Muscle of leg (tissue), 11 donors: ENCODE results near the gene ALDH5A1. TPM values are rescaled to one million over a fixed set of nuclear protein-coding genes. Genes with fewer than 3 reads are reported as not detected.

Experiments used
- DNase-seq: peaks from one replicate; pipeline ENCODE4 v3.0.0; 2013
- H3K27ac ChIP-seq: one replicate; pipeline ENCODE4 v1.5.1; 2013; ENCODE audit warnings: mild to moderate bottlenecking, low read length, control low read depth
- H3K27me3 ChIP-seq: one replicate; pipeline ENCODE4 v1.6.1; 2013; ENCODE audit warnings: low read length; ENCODE audit not compliant: control insufficient read depth, insufficient read depth
- H3K36me3 ChIP-seq: one replicate; pipeline ENCODE4 v1.6.1; 2013; ENCODE audit warnings: low read length; ENCODE audit not compliant: control insufficient read depth, insufficient read depth
- H3K4me1 ChIP-seq: one replicate; pipeline ENCODE4 v1.6.1; 2013; ENCODE audit warnings: low read length; ENCODE audit not compliant: control insufficient read depth, insufficient read depth
- H3K4me3 ChIP-seq: one replicate; pipeline ENCODE4 v1.5.1; 2013; ENCODE audit warnings: low read length, control low read depth
- H3K9me3 ChIP-seq: replicated peaks from 2 replicates; pipeline ENCODE4 v1.6.1; 2013; ENCODE audit warnings: low read depth, low read length; ENCODE audit not compliant: control insufficient read depth
- WGBS: methylation state at CpG from one replicate; pipeline ENCODE4 v1.1.5; 2013; ENCODE audit warnings: missing lambda C conversion rate; ENCODE audit not compliant: insufficient coverage; 5-methylcytosine and 5-hydroxymethylcytosine counted together
- polyA plus RNA-seq, 8 donors: library from polyadenylated mRNA; unstranded; fragments of 120-200 nt; gene quantifications; one replicate each; pipeline versions ENCODE4 v1.2.1 to v1.2.3, GENCODE V29; 2013; ENCODE audit warnings: inconsistent platforms in 1 of 8, low replicate concordance in 1 of 8; ENCODE audit not compliant: insufficient read length in 8 of 8, insufficient read depth in 1 of 8
- total RNA-seq: library from RNA; stranded (reverse); fragments of 120-200 nt; gene quantifications from one replicate; pipeline ENCODE4 v1.2.4, GENCODE V29; 2013

ALDH5A1 gene
- total and polyA plus RNA-seq, 9 donors: 5.9 to 9.4 (median 8.2) TPM

DNA sequence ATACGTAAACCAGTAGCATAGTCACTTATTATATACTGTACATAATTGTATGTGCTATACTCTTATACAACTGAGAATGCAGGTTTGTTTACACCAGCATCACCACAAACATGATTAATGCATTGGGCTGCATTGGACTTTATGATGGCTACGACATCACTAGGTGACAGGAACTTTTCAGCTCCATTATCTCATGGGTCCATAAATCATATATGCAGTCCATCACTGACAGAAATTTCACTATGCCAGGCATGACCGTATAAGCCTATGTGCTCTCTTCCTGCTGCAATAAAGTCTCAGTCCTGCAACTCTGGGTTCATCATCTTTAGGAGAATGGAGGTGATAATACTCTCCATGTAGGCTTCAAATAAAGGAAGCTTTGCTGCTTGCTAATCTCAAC, 45.4 kb downstream of the ALDH5A1 start:
- no peaks in the 10 kb centered on the region for H3K9me3 ChIP-seq

GRCh38 chr6:24543683-24544082, 48.9 kb downstream of the ALDH5A1 start:
- no peak for DNase-seq
- Histone ChIP-seq H3K9me3 (no peaks in the 10 kb centered on the region), H3K27ac (no peak overlapping the region), H3K4me1 (no peaks in the 10 kb centered on the region), H3K27me3 (no peaks in the 10 kb centered on the region), H3K36me3 (no peaks in the 10 kb centered on the region), H3K4me3 (no peak overlapping the region)
- no CpG with 5 or more reads among the region's 4 CpGs for WGBS

More for the DNA sequence above, 45.4 kb downstream of the ALDH5A1 start:
- no peak for DNase-seq
- WGBS: 75% methylated on average over 1 of the region's 3 CpGs
- Histone ChIP-seq H3K27ac (no peak overlapping the region), H3K36me3 (no peaks in the 10 kb centered on the region), H3K4me3 (no peak overlapping the region), H3K4me1 (no peaks in the 10 kb centered on the region), H3K27me3 (no peaks in the 10 kb centered on the region)

DNA sequence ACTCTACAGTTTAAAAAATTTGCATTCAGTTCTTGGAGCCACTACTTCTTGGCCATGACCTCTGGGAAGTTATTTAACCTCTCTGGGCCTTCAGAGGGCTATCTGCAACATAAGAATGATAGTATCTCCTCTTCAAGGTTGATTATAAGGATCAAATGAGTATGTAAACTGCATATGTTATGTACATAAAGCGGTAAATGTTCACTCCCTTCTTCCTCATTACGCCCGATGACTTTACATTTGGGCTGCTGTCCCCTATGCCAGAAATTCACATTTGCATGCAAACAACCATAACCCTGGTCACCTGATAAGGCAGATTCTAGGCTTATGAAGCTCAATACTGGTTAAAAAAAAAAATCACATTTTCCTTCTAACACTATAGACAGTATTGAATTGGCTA, 50.4 kb downstream of the ALDH5A1 start:
- Histone ChIP-seq H3K27ac (no peak overlapping the region), H3K36me3 (no peaks in the 10 kb centered on the region), H3K9me3 (no peaks in the 10 kb centered on the region), H3K4me3 (no peak overlapping the region), H3K4me1 (no peaks in the 10 kb centered on the region), H3K27me3 (no peaks in the 10 kb centered on the region)
- no peak for DNase-seq
- WGBS: 93% methylated on average over 3 of the region's 3 CpGs

DNA sequence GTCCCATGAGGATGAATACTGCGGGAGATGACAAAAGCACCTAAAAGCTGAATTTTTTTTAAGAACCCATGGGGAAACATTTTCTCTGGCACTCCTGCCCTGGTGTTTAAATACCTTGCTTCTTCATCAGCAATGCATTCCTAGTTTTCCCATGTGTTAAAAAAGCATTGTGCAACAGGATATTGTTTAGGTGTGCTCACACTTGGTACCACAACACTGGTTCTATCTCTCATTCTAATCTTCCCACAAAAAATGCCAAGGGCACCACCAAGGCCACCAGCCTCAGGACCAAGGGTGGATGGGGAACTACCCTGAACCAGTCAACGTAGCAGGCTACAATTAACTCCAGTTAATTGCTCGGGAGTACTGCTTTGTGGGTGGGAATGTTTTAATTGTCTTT, 50.9 kb downstream of the ALDH5A1 start:
- no peaks in the 10 kb centered on the region for H3K9me3 ChIP-seq
- no CpG with 5 or more reads among the region's 3 CpGs for WGBS
- no peaks in the 10 kb centered on the region for H3K4me1 ChIP-seq
- H3K27me3 ChIP-seq: no peaks in the 10 kb centered on the region
- no peak overlapping the region for H3K27ac ChIP-seq
- no peak overlapping the region for H3K4me3 ChIP-seq
- no peaks in the 10 kb centered on the region for H3K36me3 ChIP-seq
- DNase-seq: no peak

DNA sequence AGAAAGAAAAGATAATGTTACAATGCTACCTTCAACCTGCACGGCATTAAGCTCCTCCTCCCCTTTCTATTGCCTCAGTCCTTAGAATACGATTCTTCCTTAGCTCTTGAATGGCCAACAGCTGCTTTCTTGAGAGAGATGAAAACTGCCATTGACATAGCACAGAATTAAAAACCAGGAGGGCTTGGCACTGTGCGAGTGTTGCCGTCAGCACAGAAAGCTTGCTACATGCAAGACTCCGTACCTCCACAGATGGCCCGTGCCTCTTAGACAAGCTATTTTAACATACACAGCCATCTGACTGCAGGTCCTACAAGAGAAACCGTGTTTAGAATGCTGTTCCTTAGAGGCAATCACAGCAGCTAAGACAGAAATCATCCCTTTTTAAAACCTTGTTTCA, 51.7 kb downstream of the ALDH5A1 start:
- no peaks in the 10 kb centered on the region for H3K27me3 ChIP-seq
- H3K9me3 ChIP-seq: no peaks in the 10 kb centered on the region
- H3K4me3 ChIP-seq: no peak overlapping the region
- WGBS: 84% methylated on average over 5 of the region's 7 CpGs
- no peak for DNase-seq
- H3K27ac ChIP-seq: no peak overlapping the region
- H3K4me1 ChIP-seq: no peaks in the 10 kb centered on the region
- H3K36me3 ChIP-seq: no peaks in the 10 kb centered on the region

GRCh38 chr6:24547243-24547642, 52.5 kb downstream of the ALDH5A1 start:
- no peak overlapping the region for H3K27ac ChIP-seq
- WGBS: 24% methylated on average over 11 of the region's 12 CpGs

DNA sequence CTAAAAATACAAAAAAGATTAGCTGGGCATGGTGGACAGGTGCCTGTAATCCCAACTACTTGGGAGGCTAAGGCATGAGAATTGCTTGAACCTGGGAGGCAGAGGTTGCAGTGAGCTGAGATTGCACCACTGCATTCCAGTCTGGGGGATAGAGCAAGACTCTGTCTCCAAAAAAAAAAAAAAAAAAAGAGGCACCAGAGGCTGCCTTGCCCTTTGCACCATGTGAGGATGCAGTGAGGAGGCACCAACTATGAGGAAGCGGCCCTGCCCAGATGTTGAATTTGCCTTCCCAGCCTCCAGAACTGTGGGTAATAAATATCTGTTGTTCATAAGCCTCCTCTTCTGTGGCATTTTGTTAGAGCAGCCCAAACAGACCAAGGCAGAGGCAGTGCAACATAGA, 54.4 kb downstream of the ALDH5A1 start:
- no peak for DNase-seq
- Histone ChIP-seq H3K27me3 (no peaks in the 10 kb centered on the region), H3K4me1 (no peaks in the 10 kb centered on the region), H3K9me3 (no peaks in the 10 kb centered on the region), H3K27ac (no peak overlapping the region), H3K4me3 (no peak overlapping the region), H3K36me3 (no peaks in the 10 kb centered on the region)
- WGBS: 100% methylated on average over 1 of the region's 1 CpG

More at GRCh38 chr6:24547243-24547642, 52.5 kb downstream of the ALDH5A1 start:
- no peak for DNase-seq
- Histone ChIP-seq H3K36me3 (no peaks in the 10 kb centered on the region), H3K9me3 (no peaks in the 10 kb centered on the region), H3K4me3 (no peak overlapping the region), H3K4me1 (no peaks in the 10 kb centered on the region), H3K27me3 (no peaks in the 10 kb centered on the region)

GRCh38 chr6:24549674-24550353, 55.0 kb downstream of the ALDH5A1 start:
- WGBS: 80% methylated on average over 7 of the region's 13 CpGs
- Histone ChIP-seq H3K27me3 (no peaks in the 10 kb centered on the region), H3K9me3 (no peaks in the 10 kb centered on the region), H3K4me3 (no peak overlapping the region), H3K4me1 (no peaks in the 10 kb centered on the region), H3K36me3 (no peaks in the 10 kb centered on the region), H3K27ac (no peak overlapping the region)
- DNase-seq: no peak

DNA sequence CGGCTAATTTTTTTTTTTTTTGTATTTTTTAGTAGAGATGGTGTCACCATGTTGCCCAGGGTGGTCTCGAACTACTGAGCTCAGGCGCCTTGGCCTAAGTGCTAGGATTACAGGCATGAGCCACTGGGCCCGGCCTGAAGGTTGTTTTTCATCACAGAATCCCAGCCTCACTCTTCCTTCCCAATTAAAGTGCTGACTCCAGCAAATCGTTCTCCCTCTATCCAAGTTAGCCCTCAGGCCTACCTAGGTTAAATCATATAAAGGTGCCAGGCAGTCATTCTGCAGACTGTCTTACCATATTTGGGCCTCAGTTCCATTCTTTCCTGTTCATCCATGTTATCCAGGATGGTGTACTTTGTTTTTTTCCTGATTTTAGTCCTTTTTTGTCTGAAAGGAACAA, 56.4 kb downstream of the ALDH5A1 start:
- H3K36me3 ChIP-seq: no peaks in the 10 kb centered on the region
- H3K27ac ChIP-seq: no peak overlapping the region
- no peaks in the 10 kb centered on the region for H3K27me3 ChIP-seq
- H3K9me3 ChIP-seq: no peaks in the 10 kb centered on the region
- H3K4me3 ChIP-seq: no peak overlapping the region
- no peaks in the 10 kb centered on the region for H3K4me1 ChIP-seq
- 77% methylated on average over 2 of the region's 5 CpGs for WGBS
- DNase-seq: no peak

- Histone ChIP-seq H3K27ac (no peak overlapping the region), H3K27me3 (no peaks in the 10 kb centered on the region), H3K4me3 (no peak overlapping the region), H3K36me3 (no peaks in the 10 kb centered on the region), H3K9me3 (no peaks in the 10 kb centered on the region), H3K4me1 (no peaks in the 10 kb centered on the region)
- no peak for DNase-seq
- whole genome bisulfite sequencing: no CpG with 5 or more reads among the region's 1 CpG
Observed at GRCh38 chr6:24554474-24554873, 59.7 kb downstream of the ALDH5A1 start.

GRCh38 chr6:24558516-24558915, 63.7 kb downstream of the ALDH5A1 start:
- Histone ChIP-seq H3K27me3 (no peaks in the 10 kb centered on the region), H3K4me3 (no peak overlapping the region), H3K4me1 (no peaks in the 10 kb centered on the region), H3K9me3 (no peaks in the 10 kb centered on the region), H3K27ac (no peak overlapping the region), H3K36me3 (no peaks in the 10 kb centered on the region)
- DNase-seq: no peak
